IMR-90 (cell line): ENCODE measurements around the gene VAV1.

Source experiments
- BHLHE40 ChIP-seq: fragments of 150-350 bp; IDR thresholded peaks from 2 replicates; pipeline ENCODE4 v1.6.1; 2016; ENCODE audit warnings: mild to moderate bottlenecking, low read depth, low read length
- CEBPB ChIP-seq: IDR thresholded peaks from 2 replicates; pipeline ENCODE4 v1.6.1; 2012; ENCODE audit warnings: low read depth, low read length, improper control_type of control experiment
- ELK1 ChIP-seq: fragments of 150-350 bp; IDR thresholded peaks from 2 replicates; pipeline ENCODE4 v1.6.1; 2016; ENCODE audit warnings: low read depth, mild to moderate bottlenecking, low read length, moderate library complexity, borderline replicate concordance
- FOS ChIP-seq: fragments of 150-350 bp; IDR thresholded peaks from 2 replicates; pipeline ENCODE4 v1.6.1; 2016; ENCODE audit warnings: low read depth, low read length
- MAFK ChIP-seq: IDR thresholded peaks from 2 replicates; pipeline ENCODE4 v1.6.1; 2012; ENCODE audit warnings: low read depth, low read length, improper control_type of control experiment
- MXI1 ChIP-seq: IDR thresholded peaks from 2 replicates; pipeline ENCODE4 v1.6.1; 2012; ENCODE audit warnings: low read depth, mild to moderate bottlenecking, low read length, moderate library complexity, borderline replicate concordance
- POLR2A ChIP-seq: IDR thresholded peaks from 2 replicates; pipeline ENCODE4 v1.6.1; 2012; ENCODE audit warnings: mild to moderate bottlenecking, low read depth, low read length
- RAD21 ChIP-seq: IDR thresholded peaks from 2 replicates; pipeline ENCODE4 v1.6.1; 2012; ENCODE audit warnings: low read length, improper control_type of control experiment
- RCOR1 ChIP-seq: IDR thresholded peaks from 2 replicates; pipeline ENCODE4 v1.6.1; 2012; ENCODE audit warnings: mild to moderate bottlenecking, low read length, improper control_type of control experiment; ENCODE audit not compliant: insufficient replicate concordance
- RFX5 ChIP-seq: IDR thresholded peaks from 2 replicates; pipeline ENCODE4 v1.8.0; 2012; ENCODE audit warnings: low read depth, mild to moderate bottlenecking, low read length, moderate library complexity
- SMC3 ChIP-seq: fragments of 150-350 bp; IDR thresholded peaks from 2 replicates; pipeline ENCODE4 v1.6.1; 2016; ENCODE audit warnings: low read depth, mild to moderate bottlenecking, antibody characterized with exemption, low read length, moderate library complexity
- USF2 ChIP-seq: fragments of 150-350 bp; IDR thresholded peaks from 2 replicates; pipeline ENCODE4 v1.6.1; 2017; ENCODE audit warnings: mild to moderate bottlenecking, antibody characterized with exemption, low read length, low read depth
- TF ChIP-seq, protein P1 (sequence below): conservative IDR thresholded peaks from 2 replicates; pipeline ENCODE4 v1.5.1; 2012; ENCODE audit warnings: mild to moderate bottlenecking, low read depth, low read length, improper control_type of control experiment

- no peak for TF ChIP-seq MXI1
- TF ChIP-seq USF2, result no peak
- TF ChIP-seq SMC3, result no peak
- TF ChIP-seq POLR2A, result no peak
- TF ChIP-seq, protein P1, sequence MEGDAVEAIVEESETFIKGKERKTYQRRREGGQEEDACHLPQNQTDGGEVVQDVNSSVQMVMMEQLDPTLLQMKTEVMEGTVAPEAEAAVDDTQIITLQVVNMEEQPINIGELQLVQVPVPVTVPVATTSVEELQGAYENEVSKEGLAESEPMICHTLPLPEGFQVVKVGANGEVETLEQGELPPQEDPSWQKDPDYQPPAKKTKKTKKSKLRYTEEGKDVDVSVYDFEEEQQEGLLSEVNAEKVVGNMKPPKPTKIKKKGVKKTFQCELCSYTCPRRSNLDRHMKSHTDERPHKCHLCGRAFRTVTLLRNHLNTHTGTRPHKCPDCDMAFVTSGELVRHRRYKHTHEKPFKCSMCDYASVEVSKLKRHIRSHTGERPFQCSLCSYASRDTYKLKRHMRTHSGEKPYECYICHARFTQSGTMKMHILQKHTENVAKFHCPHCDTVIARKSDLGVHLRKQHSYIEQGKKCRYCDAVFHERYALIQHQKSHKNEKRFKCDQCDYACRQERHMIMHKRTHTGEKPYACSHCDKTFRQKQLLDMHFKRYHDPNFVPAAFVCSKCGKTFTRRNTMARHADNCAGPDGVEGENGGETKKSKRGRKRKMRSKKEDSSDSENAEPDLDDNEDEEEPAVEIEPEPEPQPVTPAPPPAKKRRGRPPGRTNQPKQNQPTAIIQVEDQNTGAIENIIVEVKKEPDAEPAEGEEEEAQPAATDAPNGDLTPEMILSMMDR, result no peak
- TF ChIP-seq MAFK, result no peak
- TF ChIP-seq RCOR1, result no peak
- no peak for TF ChIP-seq RFX5
- no peak for TF ChIP-seq BHLHE40
- TF ChIP-seq CEBPB, result no peak
- no peak for TF ChIP-seq RAD21
- TF ChIP-seq ELK1, result no peak
- no peak for TF ChIP-seq FOS
Observed at GRCh38 chr19:6834433-6834832, 61.9 kb downstream of the VAV1 start.
